ENCODE measurements around the gene BTBD16.

DNA sequence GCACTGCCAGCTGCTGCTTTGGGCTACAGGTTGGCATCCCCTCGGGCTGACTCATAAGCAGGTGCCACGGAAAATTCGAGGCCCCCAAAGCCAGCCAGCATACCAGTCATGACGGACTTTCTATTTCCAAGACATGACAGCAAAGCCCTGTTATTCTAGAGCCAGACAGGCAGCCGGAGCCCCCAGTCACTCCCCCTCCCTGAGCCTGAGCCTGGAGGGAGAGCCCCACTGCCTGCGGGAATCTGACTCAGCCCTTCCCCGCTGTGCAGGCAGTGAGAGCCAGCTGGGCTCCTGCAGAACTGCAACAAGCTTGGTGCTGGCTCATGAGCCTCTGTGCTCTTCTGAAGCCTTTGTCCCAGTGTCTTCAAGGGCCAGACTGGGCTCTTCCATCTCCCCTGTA lies 15.8 kb downstream of the BTBD16 start:
- TF ChIP-seq SP1 (IDR thresholded peaks at IDR 0.05) (no peak), NFRKB (IDR thresholded peaks at IDR 0.05) (no peak), BHLHE40 (IDR thresholded peaks at IDR 0.05; ENCODE audit: borderline replicate concordance) (no peak)

Measured in HEK293T (cell line).